Measurements from ENCODE around the gene MYLK.

GRCh38 chr3:123869165-123869564, 15.0 kb downstream of the MYLK start:
- no peak for TF ChIP-seq POLR2A (IDR thresholded peaks at IDR 0.05)
- TF ChIP-seq CTCF (IDR thresholded peaks at IDR 0.05), result no peak
- TF ChIP-seq EP300 (IDR thresholded peaks at IDR 0.05), result no peak
